Endothelial cell of umbilical vein (primary cell): Measurements from ENCODE around the gene ROPN1. TPM values are rescaled to one million over a fixed set of nuclear protein-coding genes. Genes with fewer than 3 reads are reported as not detected.

Experiments
- BruUV-seq: library from RNA; stranded (reverse); fragments of 400-500 nt; replicated peaks from 2 replicates; lab custom pipeline; 2021; lab: Mats Ljungman, UMichigan
- CTCF ChIA-PET: fragments of 300-600, 350-600 bp; sonication (Branson Sonifier 250); formaldehyde crosslinking; loops from one replicate; lab custom pipeline; 2021; ENCODE audit warnings: antibody characterized with exemption, inconsistent platforms; lab: Charles Lee
- POLR2A ChIA-PET: fragments of 300-600, 350-600 bp; sonication (Branson Sonifier 250); formaldehyde crosslinking; loops from one replicate; lab custom pipeline; 2021; ENCODE audit warnings: antibody characterized with exemption, inconsistent platforms; lab: Charles Lee
- DNase-seq: peaks from one replicate; pipeline ENCODE4 v3.0.0-alpha.2; 2011; ENCODE audit warnings: low read depth, low spot score
- FAIRE-seq: peaks from 2 replicates; lab custom pipeline; 2011; peaks lifted over from hg19 to GRCh38; lab: Jason Lieb, UNC
- H2AFZ ChIP-seq: 2 replicates; pipeline ENCODE4 v1.6.0; 2012; ENCODE audit warnings: low read depth, low read length, control low read depth, inconsistent platforms
- H3K27ac ChIP-seq: 2 replicates; pipeline ENCODE4 v1.5.1; 2011; ENCODE audit warnings: low read depth, mild to moderate bottlenecking, control low read depth, low read length, moderate library complexity; ENCODE audit not compliant: insufficient read depth
- H3K27me3 ChIP-seq, 2 experiments: 2 replicates each; pipeline versions ENCODE4 v1.6.0 to v1.6.1; 2011; ENCODE audit warnings: low read length in 2 of 2, mixed read lengths in 1 of 2; ENCODE audit not compliant: control insufficient read depth in 2 of 2, insufficient read depth in 2 of 2
- H3K36me3 ChIP-seq, 2 experiments: 2 replicates in 1 of 2; 3 replicates in 1 of 2; pipeline ENCODE4 v1.5.1; 2011; ENCODE audit warnings: low read length in 2 of 2, mild to moderate bottlenecking in 1 of 2, moderate library complexity in 1 of 2; ENCODE audit not compliant: control insufficient read depth in 2 of 2, insufficient read depth in 2 of 2; ENCODE audit errors: extremely low read depth in 1 of 2
- H3K4me1 ChIP-seq: 3 replicates; pipeline ENCODE4 v1.5.1; 2011; ENCODE audit warnings: mild to moderate bottlenecking, low read length; ENCODE audit not compliant: control insufficient read depth, insufficient read depth; ENCODE audit errors: extremely low read depth
- H3K4me2 ChIP-seq: 2 replicates; pipeline ENCODE4 v1.6.1; 2011; ENCODE audit warnings: low read length, control low read depth, mixed read lengths; ENCODE audit not compliant: insufficient read depth
- H3K4me3 ChIP-seq, 3 experiments: fragments of 200-600 bp in 1 of 3; sonication (generic), shearing (Covaris generic) in 1 of 3; replicated peaks in 1 of 3; 2 replicates each; pipeline ENCODE4 v1.5.1; 2011 to 2016; ENCODE audit warnings: control low read depth in 3 of 3, low read length in 3 of 3, mild to moderate bottlenecking in 2 of 3, inconsistent platforms in 1 of 3, low read depth in 1 of 3, moderate library complexity in 1 of 3; ENCODE audit not compliant: insufficient read depth in 1 of 3
- H3K79me2 ChIP-seq: 2 replicates; pipeline ENCODE4 v1.6.0; 2012; ENCODE audit warnings: low read length, inconsistent platforms; ENCODE audit not compliant: control insufficient read depth, insufficient read depth
- H3K9ac ChIP-seq: replicated peaks from 2 replicates; pipeline ENCODE3; 2011; ENCODE audit warnings: low read length, control low read depth; ENCODE audit not compliant: insufficient read depth; ENCODE audit errors: extremely low read depth
- H3K9me1 ChIP-seq: replicated peaks from 3 replicates; pipeline ENCODE4 v1.6.0; 2011; ENCODE audit warnings: mild to moderate bottlenecking, low read length; ENCODE audit not compliant: control insufficient read depth, insufficient read depth; ENCODE audit errors: extremely low read depth
- H3K9me3 ChIP-seq: replicated peaks from 2 replicates; pipeline ENCODE4 v1.5.1; 2012; ENCODE audit warnings: low read length, inconsistent platforms; ENCODE audit not compliant: control insufficient read depth, insufficient read depth
- H4K20me1 ChIP-seq: replicated peaks from 2 replicates; pipeline ENCODE3; 2011; ENCODE audit warnings: mild to moderate bottlenecking, low read length; ENCODE audit not compliant: control insufficient read depth, insufficient read depth; ENCODE audit errors: extremely low read depth
- EZH2 ChIP-seq: IDR thresholded peaks from 2 replicates; pipeline ENCODE4 v1.6.1; 2012; ENCODE audit warnings: borderline replicate concordance, low read depth, mild to moderate bottlenecking, moderate library complexity, low read length, inconsistent platforms; ENCODE audit not compliant: severe bottlenecking
- FOS ChIP-seq: IDR thresholded peaks from 2 replicates; pipeline ENCODE4 v1.6.1; 2011; ENCODE audit warnings: mild to moderate bottlenecking, low read length, moderate library complexity, borderline replicate concordance; ENCODE audit not compliant: insufficient read depth
- GATA2 ChIP-seq: IDR thresholded peaks from 2 replicates; pipeline ENCODE4 v1.7.0; 2011; ENCODE audit warnings: low read depth, mild to moderate bottlenecking, moderate library complexity, mixed read lengths, low read length; ENCODE audit not compliant: insufficient read length, insufficient read depth
- JUN ChIP-seq: IDR thresholded peaks from 2 replicates; pipeline ENCODE4 v1.6.1; 2011; ENCODE audit warnings: borderline replicate concordance, low read depth; ENCODE audit not compliant: insufficient read length, insufficient read depth
- MYC ChIP-seq: IDR thresholded peaks from one replicate; pipeline ENCODE4 v1.6.1; 2011; ENCODE audit warnings: mild to moderate bottlenecking, low read depth, low read length
- POLR2A ChIP-seq: IDR thresholded peaks from 2 replicates; pipeline ENCODE4 v1.6.1; 2012; ENCODE audit warnings: low read depth, mild to moderate bottlenecking, control low read depth, low read length
- POLR2AphosphoS5 ChIP-seq: IDR thresholded peaks from 2 replicates; pipeline ENCODE4 v1.6.1; 2012; ENCODE audit warnings: low read depth, mild to moderate bottlenecking, control low read depth, low read length, moderate library complexity; ENCODE audit not compliant: insufficient read depth
- dilution Hi-C: fragments of 300-500 bp; cut with MboI; formaldehyde crosslinking; loops from one replicate; pipeline ENCODE4 v1.15.0; 2019; ENCODE audit warnings: low sequenced_read_pairs; ENCODE audit not compliant: extremely low pct_ligation_motif_present
- intact Hi-C: fragments of 100-400 bp; cut with micrococcal nuclease; formaldehyde crosslinking; loops from one replicate; pipeline ENCODE4 v1.10.0; 2022
- polyA plus RNA-seq, 4 experiments: library from polyadenylated mRNA; depleted of rRNA in 3 of 4; stranded (reverse) in 3 of 4; unstranded in 1 of 4; fragments of >200 nt; gene quantifications; 2 replicates each; pipeline versions ENCODE4 v1.2.1 to v1.2.3, GENCODE V29; 2011 to 2012; ENCODE audit warnings: missing spikeins in 1 of 4
- total RNA-seq: library from RNA; stranded (reverse); gene quantifications from 2 replicates; pipeline ENCODE4 v1.2.3, GENCODE V29; 2021
- TF ChIP-seq, protein P1 (sequence below): IDR thresholded peaks from 2 replicates; pipeline ENCODE4 v1.6.1; 2011; ENCODE audit not compliant: insufficient read depth, insufficient read length
- TF ChIP-seq, protein P2 (sequence below), 2 donors: IDR thresholded peaks; 1 replicate in 1 of 2; 2 replicates in 1 of 2; pipeline ENCODE4 v1.5.1; 2011; ENCODE audit warnings: low read length in 2 of 2, mild to moderate bottlenecking in 2 of 2, moderate library complexity in 2 of 2, control low read depth in 1 of 2, inconsistent platforms in 1 of 2, low read depth in 1 of 2; ENCODE audit not compliant: insufficient read depth in 1 of 2; ENCODE audit errors: extremely low read depth in 1 of 2

Gene ROPN1
- total and polyA plus RNA-seq, 2 donors (not counting 3 experiments of a cell fraction or from before 2014, with no cell fraction given): not detected

DNA sequence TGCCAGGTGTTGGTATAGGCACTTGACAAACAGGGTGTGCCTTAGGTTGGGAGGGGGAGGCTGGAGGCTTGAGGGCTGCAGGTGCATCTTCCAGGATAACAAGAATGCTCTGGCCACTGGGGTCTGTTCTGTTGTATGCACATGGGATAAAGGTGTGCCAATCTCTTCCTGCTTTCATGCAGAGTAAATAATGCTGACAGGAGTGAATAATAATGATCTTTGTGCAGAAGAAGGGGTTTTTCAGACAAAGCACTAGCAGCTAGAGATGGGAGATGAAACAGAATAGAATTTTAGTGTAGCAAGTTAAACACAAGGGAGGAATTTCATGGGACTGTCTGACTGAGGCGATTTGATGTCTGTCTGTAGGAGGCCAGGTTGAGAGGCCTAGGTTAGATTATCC lies 1.9 kb upstream of the ROPN1 start:
- DNase-seq: no peak
- no peak overlapping the region for H3K4me2 ChIP-seq
- ChIA-PET CTCF (no interaction called here), POLR2A (no interaction called here)
- no peaks in the 10 kb centered on the region for H3K79me2 ChIP-seq
- intact Hi-C loops: no loop called here
- H3K9me1 ChIP-seq: no peaks in the 10 kb centered on the region
- no TSS peak for BruUV-seq
- TF ChIP-seq FOS (no peak), POLR2A (no peak), GATA2 (no peak), POLR2AphosphoS5 (no peak), JUN (no peak), EZH2 (no peak), MYC (no peak)
- TF ChIP-seq, protein P1, sequence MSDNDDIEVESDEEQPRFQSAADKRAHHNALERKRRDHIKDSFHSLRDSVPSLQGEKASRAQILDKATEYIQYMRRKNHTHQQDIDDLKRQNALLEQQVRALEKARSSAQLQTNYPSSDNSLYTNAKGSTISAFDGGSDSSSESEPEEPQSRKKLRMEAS: no peak
- TF ChIP-seq, protein P2, sequence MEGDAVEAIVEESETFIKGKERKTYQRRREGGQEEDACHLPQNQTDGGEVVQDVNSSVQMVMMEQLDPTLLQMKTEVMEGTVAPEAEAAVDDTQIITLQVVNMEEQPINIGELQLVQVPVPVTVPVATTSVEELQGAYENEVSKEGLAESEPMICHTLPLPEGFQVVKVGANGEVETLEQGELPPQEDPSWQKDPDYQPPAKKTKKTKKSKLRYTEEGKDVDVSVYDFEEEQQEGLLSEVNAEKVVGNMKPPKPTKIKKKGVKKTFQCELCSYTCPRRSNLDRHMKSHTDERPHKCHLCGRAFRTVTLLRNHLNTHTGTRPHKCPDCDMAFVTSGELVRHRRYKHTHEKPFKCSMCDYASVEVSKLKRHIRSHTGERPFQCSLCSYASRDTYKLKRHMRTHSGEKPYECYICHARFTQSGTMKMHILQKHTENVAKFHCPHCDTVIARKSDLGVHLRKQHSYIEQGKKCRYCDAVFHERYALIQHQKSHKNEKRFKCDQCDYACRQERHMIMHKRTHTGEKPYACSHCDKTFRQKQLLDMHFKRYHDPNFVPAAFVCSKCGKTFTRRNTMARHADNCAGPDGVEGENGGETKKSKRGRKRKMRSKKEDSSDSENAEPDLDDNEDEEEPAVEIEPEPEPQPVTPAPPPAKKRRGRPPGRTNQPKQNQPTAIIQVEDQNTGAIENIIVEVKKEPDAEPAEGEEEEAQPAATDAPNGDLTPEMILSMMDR (IDR thresholded peaks at IDR 0.05; ENCODE audit: extremely low read depth in 1 of 2, insufficient read depth in 1 of 2, low read depth in 1 of 2, low read length in 2 of 2): no peak
- H3K4me1 ChIP-seq: no peaks in the 10 kb centered on the region
- no peak overlapping the region for H3K9ac ChIP-seq
- dilution Hi-C loops: no loop called here
- no peak for FAIRE-seq
- no peaks in the 10 kb centered on the region for H3K9me3 ChIP-seq
- H3K36me3 ChIP-seq: no peaks in the 10 kb centered on the region
- H3K27me3 ChIP-seq: peaks cover 21 to 46% of the 10 kb centered on the region in 2 experiments
- no peak overlapping the region for H2AFZ ChIP-seq
- no peak overlapping the region for H3K4me3 ChIP-seq
- no peaks in the 10 kb centered on the region for H4K20me1 ChIP-seq
- no peak overlapping the region for H3K27ac ChIP-seq
